SK-N-SH (cell line): ENCODE data around the gene RPP30. TPM values are rescaled to one million over a fixed set of nuclear protein-coding genes. Genes with fewer than 3 reads are reported as not detected.

Experiments
- CTCF ChIA-PET: fragments of 300-600, 350-600 bp; formaldehyde crosslinking; extraction: SDS; loops from one replicate; lab custom pipeline; 2021; lab: Yijun Ruan, JAX
- POLR2A ChIA-PET: fragments of 350-600 bp; sonication (Branson Sonifier 250); formaldehyde crosslinking; extraction: SDS; loops from one replicate; lab custom pipeline; 2020; ENCODE audit warnings: antibody characterized with exemption, inconsistent platforms; lab: Yijun Ruan, JAX
- DNase-seq: peaks from one replicate; pipeline ENCODE4 v3.0.0; 2012
- H2AFZ ChIP-seq: fragments of 200-600 bp; sonication (generic); 2 replicates; pipeline ENCODE4 v1.8.1; 2016; ENCODE audit warnings: antibody characterized with exemption, mild to moderate bottlenecking, low read depth
- H3F3A ChIP-seq: fragments of 200-600 bp; sonication (generic); replicated peaks from 2 replicates; pipeline ENCODE3; 2016; ENCODE audit warnings: antibody characterized with exemption, mild to moderate bottlenecking; ENCODE audit not compliant: insufficient read depth
- H3K27ac ChIP-seq, 2 experiments: fragments of 200-500 bp in 1 of 2; fragments of 200-600 bp in 1 of 2; sonication (Bioruptor generic) in 1 of 2; sonication (generic), shearing (Covaris generic) in 1 of 2; 2 replicates each; pipeline versions ENCODE4 v1.5.1 to v1.6.1; 2014 to 2016; ENCODE audit warnings: low read depth in 2 of 2, inconsistent platforms in 1 of 2, low read length in 1 of 2, mild to moderate bottlenecking in 1 of 2, mixed read lengths in 1 of 2
- H3K27me3 ChIP-seq: fragments of 200-600 bp; sonication (generic), shearing (Covaris generic); 2 replicates; pipeline ENCODE4 v1.6.1; 2016; ENCODE audit warnings: mixed run types; ENCODE audit not compliant: insufficient read depth
- H3K36me3 ChIP-seq, 2 experiments: fragments of 200-500 bp in 1 of 2; fragments of 200-600 bp in 1 of 2; sonication (Bioruptor generic) in 1 of 2; sonication (generic) in 1 of 2; replicated peaks in 1 of 2; 2 replicates each; pipeline versions ENCODE3 to v1.5.1; 2014 to 2016; ENCODE audit warnings: low read length in 1 of 2, mild to moderate bottlenecking in 1 of 2; ENCODE audit not compliant: insufficient read depth in 2 of 2, control insufficient read depth in 1 of 2
- H3K4me1 ChIP-seq, 2 experiments: fragments of 200-500 bp in 1 of 2; fragments of 200-600 bp in 1 of 2; sonication (Bioruptor generic) in 1 of 2; sonication (generic), shearing (Covaris generic) in 1 of 2; 2 replicates each; pipeline versions ENCODE4 v1.5.1 to v1.6.1; 2014 to 2016; ENCODE audit warnings: low read depth in 1 of 2, low read length in 1 of 2, mixed run types in 1 of 2; ENCODE audit not compliant: insufficient read depth in 2 of 2, control insufficient read depth in 1 of 2
- H3K4me2 ChIP-seq: fragments of 200-600 bp; sonication (generic), shearing (Covaris generic); 2 replicates; pipeline ENCODE4 v1.6.1; 2017; ENCODE audit warnings: mixed run types
- H3K4me3 ChIP-seq, 2 experiments: fragments of 200-500 bp in 1 of 2; fragments of 200-600 bp in 1 of 2; sonication (Bioruptor generic) in 1 of 2; sonication (generic), shearing (Covaris generic) in 1 of 2; 2 replicates each; pipeline versions ENCODE4 v1.5.1 to v1.8.1; 2014 to 2016; ENCODE audit warnings: low read depth in 2 of 2, inconsistent platforms in 1 of 2, low read length in 1 of 2, mild to moderate bottlenecking in 1 of 2, mixed read lengths in 1 of 2, moderate library complexity in 1 of 2
- H3K79me2 ChIP-seq: fragments of 200-600 bp; sonication (generic); 2 replicates; pipeline ENCODE4 v1.8.1; 2017; ENCODE audit warnings: mild to moderate bottlenecking; ENCODE audit not compliant: insufficient read depth
- H3K9ac ChIP-seq: fragments of 200-600 bp; sonication (generic); 2 replicates; pipeline ENCODE4 v1.6.1; 2017; ENCODE audit warnings: mixed run types
- H3K9me2 ChIP-seq: fragments of 200-600 bp; sonication (generic); 2 replicates; pipeline ENCODE4 v1.6.1; 2017; ENCODE audit warnings: mixed run types
- H3K9me3 ChIP-seq: fragments of 200-600 bp; sonication (generic); 2 replicates; pipeline ENCODE4 v1.6.1; 2017; ENCODE audit warnings: mixed run types, mild to moderate bottlenecking, moderate library complexity
- H4K20me1 ChIP-seq: fragments of 200-600 bp; sonication (generic); 2 replicates; pipeline ENCODE4 v1.6.1; 2017; ENCODE audit warnings: mild to moderate bottlenecking, mixed run types; ENCODE audit not compliant: insufficient read depth
- EP300 ChIP-seq, 2 experiments: IDR thresholded peaks; 2 replicates each; pipeline versions ENCODE4 v1.4.0 to v1.6.1; 2012; ENCODE audit warnings: borderline replicate concordance in 1 of 2, low read depth in 1 of 2, low read length in 1 of 2
- EZH2phosphoT487 ChIP-seq: fragments of 200-600 bp; sonication (generic); IDR thresholded peaks from 2 replicates; pipeline ENCODE4 v1.6.1; 2017; ENCODE audit warnings: low read depth, mixed run types, mild to moderate bottlenecking, antibody characterized with exemption, moderate library complexity, borderline replicate concordance
- FOXM1 ChIP-seq: IDR thresholded peaks from 2 replicates; pipeline ENCODE4 v1.4.0; 2012; ENCODE audit warnings: low read depth, mild to moderate bottlenecking
- GABPA ChIP-seq: IDR thresholded peaks from 2 replicates; pipeline ENCODE4 v1.4.0; 2012; ENCODE audit warnings: low read depth, mild to moderate bottlenecking
- GATA2 ChIP-seq: sonication (generic); formaldehyde crosslinking; IDR thresholded peaks from 2 replicates; pipeline ENCODE4 v1.5.0; 2020; ENCODE audit warnings: mild to moderate bottlenecking, missing genetic modification reagents
- JUND ChIP-seq: IDR thresholded peaks from 2 replicates; pipeline ENCODE4 v1.4.0; 2012
- MXI1 ChIP-seq: IDR thresholded peaks from 2 replicates; pipeline ENCODE4 v1.6.1; 2012; ENCODE audit warnings: mild to moderate bottlenecking, low read depth, low read length, improper control_type of control experiment
- NRF1 ChIP-seq: IDR thresholded peaks from 2 replicates; pipeline ENCODE4 v1.6.1; 2012; ENCODE audit warnings: low read depth, mild to moderate bottlenecking, low read length
- POLR2AphosphoS5 ChIP-seq: IDR thresholded peaks from 2 replicates; pipeline ENCODE4 v1.6.1; 2012; ENCODE audit warnings: low read depth, low read length
- RCOR1 ChIP-seq: fragments of 150-350 bp; IDR thresholded peaks from 2 replicates; pipeline ENCODE4 v1.6.1; 2017; ENCODE audit warnings: antibody characterized with exemption, low read length
- REST ChIP-seq: IDR thresholded peaks from 2 replicates; pipeline ENCODE4 v1.6.1; 2012; ENCODE audit warnings: mild to moderate bottlenecking, low read depth, low read length, moderate library complexity
- RFX5 ChIP-seq: IDR thresholded peaks from 2 replicates; pipeline ENCODE4 v1.6.1; 2012; ENCODE audit warnings: mild to moderate bottlenecking, improper control_type of control experiment, low read length
- SIN3A ChIP-seq: IDR thresholded peaks from 2 replicates; pipeline ENCODE4 v1.6.1; 2012; ENCODE audit warnings: low read depth, mild to moderate bottlenecking, low read length, moderate library complexity, borderline replicate concordance
- TCF12 ChIP-seq: IDR thresholded peaks from 2 replicates; pipeline ENCODE4 v1.4.0; 2012
- USF1 ChIP-seq: IDR thresholded peaks from 2 replicates; pipeline ENCODE4 v1.4.0; 2012; ENCODE audit warnings: low read depth, borderline replicate concordance
- WGBS: methylation state at CpG from one replicate; pipeline ENCODE4 v1.1.6; 2017; ENCODE audit warnings: low lambda C conversion rate; 5-methylcytosine and 5-hydroxymethylcytosine counted together
- polyA plus RNA-seq, 3 experiments: library from polyadenylated mRNA; depleted of rRNA; stranded (reverse); fragments of >200 nt; gene quantifications; 2 replicates each; pipeline ENCODE4 v1.2.3, GENCODE V29; 2012
- TF ChIP-seq, protein P1 (sequence below): fragments of 200-600 bp; sonication (generic); IDR thresholded peaks from 2 replicates; pipeline ENCODE4 v1.6.1; 2017; ENCODE audit warnings: antibody characterized with exemption, mild to moderate bottlenecking, moderate library complexity
- TF ChIP-seq, protein P2 (sequence below): fragments of 150-350 bp; IDR thresholded peaks from 2 replicates; pipeline ENCODE4 v1.6.1; 2017; ENCODE audit warnings: antibody characterized with exemption, low read length, low read depth, borderline replicate concordance
- TF ChIP-seq, protein P3 (sequence below): IDR thresholded peaks from 2 replicates; pipeline ENCODE4 v1.4.0; 2012; ENCODE audit warnings: low read depth

The RPP30 gene
- polyA plus RNA-seq, 1 of the 3 experiments (the other 2 are of a cell fraction): 16.7 TPM

DNA sequence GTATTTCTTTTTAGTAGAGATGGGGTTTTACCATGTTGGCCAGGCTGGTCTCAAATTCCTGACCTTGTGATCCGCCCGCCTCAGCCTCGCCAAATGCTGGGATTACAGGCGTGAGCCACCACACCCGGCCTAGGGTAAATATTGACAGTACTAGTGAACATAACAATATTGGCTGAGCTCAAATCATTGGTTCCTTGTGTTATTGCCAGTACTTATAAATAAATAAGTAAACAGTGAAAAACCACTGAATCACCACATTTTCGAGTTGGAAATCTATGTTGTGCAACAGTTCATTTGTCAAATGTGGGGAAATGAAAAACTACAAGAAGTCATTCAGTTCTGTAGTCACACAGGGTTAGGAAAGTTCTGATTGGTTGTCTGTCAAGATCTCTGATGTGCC lies 15.8 kb downstream of the RPP30 start:
- no peak overlapping the region for H2AFZ ChIP-seq
- H3K79me2 ChIP-seq: no peaks in the 10 kb centered on the region
- no peak for TF ChIP-seq RCOR1
- TF ChIP-seq, protein P1, sequence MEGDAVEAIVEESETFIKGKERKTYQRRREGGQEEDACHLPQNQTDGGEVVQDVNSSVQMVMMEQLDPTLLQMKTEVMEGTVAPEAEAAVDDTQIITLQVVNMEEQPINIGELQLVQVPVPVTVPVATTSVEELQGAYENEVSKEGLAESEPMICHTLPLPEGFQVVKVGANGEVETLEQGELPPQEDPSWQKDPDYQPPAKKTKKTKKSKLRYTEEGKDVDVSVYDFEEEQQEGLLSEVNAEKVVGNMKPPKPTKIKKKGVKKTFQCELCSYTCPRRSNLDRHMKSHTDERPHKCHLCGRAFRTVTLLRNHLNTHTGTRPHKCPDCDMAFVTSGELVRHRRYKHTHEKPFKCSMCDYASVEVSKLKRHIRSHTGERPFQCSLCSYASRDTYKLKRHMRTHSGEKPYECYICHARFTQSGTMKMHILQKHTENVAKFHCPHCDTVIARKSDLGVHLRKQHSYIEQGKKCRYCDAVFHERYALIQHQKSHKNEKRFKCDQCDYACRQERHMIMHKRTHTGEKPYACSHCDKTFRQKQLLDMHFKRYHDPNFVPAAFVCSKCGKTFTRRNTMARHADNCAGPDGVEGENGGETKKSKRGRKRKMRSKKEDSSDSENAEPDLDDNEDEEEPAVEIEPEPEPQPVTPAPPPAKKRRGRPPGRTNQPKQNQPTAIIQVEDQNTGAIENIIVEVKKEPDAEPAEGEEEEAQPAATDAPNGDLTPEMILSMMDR: no peak
- no peak for TF ChIP-seq GATA2 (CRISPR knock-in tag)
- TF ChIP-seq EP300 (IDR thresholded peaks at IDR 0.05; ENCODE audit: borderline replicate concordance in 1 of 2, low read depth in 1 of 2, low read length in 1 of 2): no peak
- TF ChIP-seq, protein P2, sequence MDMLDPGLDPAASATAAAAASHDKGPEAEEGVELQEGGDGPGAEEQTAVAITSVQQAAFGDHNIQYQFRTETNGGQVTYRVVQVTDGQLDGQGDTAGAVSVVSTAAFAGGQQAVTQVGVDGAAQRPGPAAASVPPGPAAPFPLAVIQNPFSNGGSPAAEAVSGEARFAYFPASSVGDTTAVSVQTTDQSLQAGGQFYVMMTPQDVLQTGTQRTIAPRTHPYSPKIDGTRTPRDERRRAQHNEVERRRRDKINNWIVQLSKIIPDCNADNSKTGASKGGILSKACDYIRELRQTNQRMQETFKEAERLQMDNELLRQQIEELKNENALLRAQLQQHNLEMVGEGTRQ: no peak
- no peak for TF ChIP-seq JUND
- TF ChIP-seq FOXM1: no peak
- TF ChIP-seq EZH2phosphoT487: no peak
- no peak for TF ChIP-seq REST
- no peak for TF ChIP-seq USF1
- TF ChIP-seq GABPA: no peak
- TF ChIP-seq NRF1: no peak
- TF ChIP-seq RFX5: no peak
- TF ChIP-seq MXI1: no peak
- no peak for TF ChIP-seq SIN3A
- no peak for TF ChIP-seq POLR2AphosphoS5
- no peak for TF ChIP-seq TCF12
- TF ChIP-seq, protein P3, sequence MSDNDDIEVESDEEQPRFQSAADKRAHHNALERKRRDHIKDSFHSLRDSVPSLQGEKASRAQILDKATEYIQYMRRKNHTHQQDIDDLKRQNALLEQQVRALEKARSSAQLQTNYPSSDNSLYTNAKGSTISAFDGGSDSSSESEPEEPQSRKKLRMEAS: no peak
- H3K27ac ChIP-seq: no peak overlapping the region
- H3K9me3 ChIP-seq: no peaks in the 10 kb centered on the region
- H3K36me3 ChIP-seq: peaks cover 55 to 58% of the 10 kb centered on the region in 2 experiments
- H3K4me3 ChIP-seq: no peak overlapping the region
- no peaks in the 10 kb centered on the region for H3K27me3 ChIP-seq
- POLR2A ChIA-PET: no interaction called here
- H3K4me2 ChIP-seq: no peak overlapping the region
- H3K4me1 ChIP-seq: peaks cover 0 to 17% of the 10 kb centered on the region in 2 experiments; a peak in 2 of 4 replicates
- H3K9me2 ChIP-seq: no peaks in the 10 kb centered on the region
- CTCF ChIA-PET: interaction anchor here (0.6 to 1.7 kb wide), 5 partner anchors 10 to 361 kb away, joined by 3 to 7 read pairs (median 5); partner anchors contain the start of gene RPP30
- no peak for DNase-seq
- H4K20me1 ChIP-seq: no peaks in the 10 kb centered on the region
- H3F3A ChIP-seq: peaks cover 15% of the 10 kb centered on the region
- WGBS: 91% methylated on average over 6 of the region's 6 CpGs
- no peak overlapping the region for H3K9ac ChIP-seq
